K562 (cell line): ENCODE results near the gene CDC45. TPM values are rescaled to one million over a fixed set of nuclear protein-coding genes. Genes with fewer than 3 reads are reported as not detected.
A peak's percentile ranks its signal among the peaks of the same experiment; 100 is the strongest.

Source experiments
- COPS2 ChIP-seq: fragments of 450-650 bp; conservative IDR thresholded peaks from 2 replicates; pipeline ENCODE4 v1.6.1; 2016; ENCODE audit warnings: mild to moderate bottlenecking, moderate library complexity
- DMBX1 ChIP-seq: fragments of 250-450 bp; sonication (Bioruptor Pico); IDR thresholded peaks from 2 replicates; pipeline ENCODE4 v1.8.0; 2022; ENCODE audit warnings: inconsistent platforms, mild to moderate bottlenecking, moderate library complexity, borderline replicate concordance
- ELF2 ChIP-seq: fragments of 250-450 bp; sonication (Bioruptor Pico); IDR thresholded peaks from 2 replicates; pipeline ENCODE4 v1.5.0; 2021; ENCODE audit warnings: mild to moderate bottlenecking
- GABPB2 ChIP-seq: fragments of 250-450 bp; sonication (Bioruptor Pico); conservative IDR thresholded peaks from 2 replicates; pipeline ENCODE4 v1.5.1; 2021; ENCODE audit warnings: mild to moderate bottlenecking
- JUND ChIP-seq, 2 experiments: IDR thresholded peaks; 2 replicates in 1 of 2; 3 replicates in 1 of 2; pipeline ENCODE4 v1.6.1; 2011; ENCODE audit warnings: borderline replicate concordance in 2 of 2, low read depth in 2 of 2, low read length in 2 of 2, improper control_type of control experiment in 1 of 2, missing biosample characterization in 1 of 2, missing genetic modification characterization in 1 of 2, missing genetic modification reagents in 1 of 2
- NCOA2 ChIP-seq, 2 experiments: fragments of 450-650 bp; IDR thresholded peaks; 2 replicates each; pipeline ENCODE4 v1.6.1; 2018; ENCODE audit warnings: mild to moderate bottlenecking in 2 of 2, moderate library complexity in 1 of 2; ENCODE audit not compliant: partially characterized antibody in 2 of 2
- NFE2 ChIP-seq: IDR thresholded peaks from 2 replicates; pipeline ENCODE4 v1.6.1; 2014; ENCODE audit warnings: antibody characterized with exemption, low read depth
- NONO ChIP-seq, 2 experiments: fragments of 200-400 bp in 1 of 2; fragments of 450-650 bp in 1 of 2; formaldehyde crosslinking in 1 of 2; IDR thresholded peaks; 2 replicates each; pipeline ENCODE4 v1.6.1; 2017; ENCODE audit warnings: low read depth in 2 of 2, mild to moderate bottlenecking in 2 of 2, moderate library complexity in 2 of 2, low read length in 1 of 2
- PURB ChIP-seq: sonication (generic); formaldehyde crosslinking; IDR thresholded peaks from 2 replicates; pipeline ENCODE4 v1.9.0; 2021; ENCODE audit warnings: low read depth, mild to moderate bottlenecking, missing genetic modification reagents
- PYGO2 ChIP-seq: fragments of 450-650 bp; IDR thresholded peaks from 2 replicates; pipeline ENCODE4 v1.6.1; 2016; ENCODE audit warnings: mild to moderate bottlenecking, missing genetic modification characterization, moderate library complexity, missing compliant biosample characterization
- RBM15 ChIP-seq: fragments of 200-400 bp; formaldehyde crosslinking; IDR thresholded peaks from 2 replicates; pipeline ENCODE4 v1.6.1; 2018; ENCODE audit warnings: mild to moderate bottlenecking, low read length, moderate library complexity; ENCODE audit not compliant: insufficient read depth
- RNF2 ChIP-seq: sonication (generic); IDR thresholded peaks from 2 replicates; pipeline ENCODE4 v1.6.1; 2016
- TCF3 ChIP-seq: sonication (generic); formaldehyde crosslinking; IDR thresholded peaks from 2 replicates; pipeline ENCODE4 v1.4.0; 2020; ENCODE audit warnings: mild to moderate bottlenecking, missing genetic modification reagents
- ZBTB17 ChIP-seq: fragments of 450-650 bp; formaldehyde crosslinking; IDR thresholded peaks from 2 replicates; pipeline ENCODE4 v1.4.0; 2020; ENCODE audit warnings: mild to moderate bottlenecking
- ZKSCAN3 ChIP-seq: fragments of 250-450 bp; sonication (Bioruptor Pico); IDR thresholded peaks from 2 replicates; pipeline ENCODE4 v1.4.0; 2020
- ZNF133 ChIP-seq: fragments of 250-450 bp; sonication (Bioruptor Pico); IDR thresholded peaks from 2 replicates; pipeline ENCODE4 v1.4.0; 2020; ENCODE audit warnings: mild to moderate bottlenecking
- ZNF184 ChIP-seq: sonication (generic); formaldehyde crosslinking; IDR thresholded peaks from 2 replicates; pipeline ENCODE4 v1.5.0; 2020; ENCODE audit warnings: missing genetic modification reagents
- ZNF507 ChIP-seq: conservative IDR thresholded peaks from 2 replicates; pipeline ENCODE4 v1.6.1; 2017; ENCODE audit warnings: missing genetic modification characterization, missing compliant biosample characterization
- ZNF584 ChIP-seq: fragments of 200-800 bp; sonication (Bioruptor generic); IDR thresholded peaks from 2 replicates; pipeline ENCODE4 v1.6.1; 2016; ENCODE audit warnings: low read depth, mild to moderate bottlenecking, missing genetic modification characterization, missing compliant biosample characterization
- ZNF699 ChIP-seq: fragments of 250-450 bp; sonication (Bioruptor Pico); IDR thresholded peaks from 2 replicates; pipeline ENCODE4 v1.8.0; 2021; ENCODE audit warnings: mild to moderate bottlenecking, moderate library complexity; ENCODE audit not compliant: insufficient replicate concordance
- polyA plus RNA-seq, 8 experiments: library from polyadenylated mRNA; depleted of rRNA in 4 of 8; stranded (reverse) in 5 of 8; unstranded in 3 of 8; fragments of >200 nt; fragmentation: Nextera tagmentation in 2 of 8; fragmentation: Illumina TruSeq in 1 of 8; extraction: Ambion mirVana in 2 of 8; extraction: Trizol in 1 of 8; gene quantifications; 2 replicates each; pipeline versions ENCODE4 v1.2.1 to v1.2.3, GENCODE V29; 2011 to 2014; ENCODE audit warnings: inconsistent platforms in 1 of 8, missing spikeins in 1 of 8
- total RNA-seq, 7 experiments: library from RNA; depleted of rRNA in 6 of 7; stranded (reverse); fragments of >200 nt in 6 of 7; fragmentation: Illumina TruSeq in 2 of 7; extraction: Trizol in 2 of 7; gene quantifications; 2 replicates each; pipeline versions ENCODE4 v1.2.1 to v1.2.3, GENCODE V29; 2011 to 2021; ENCODE audit warnings: low replicate concordance in 1 of 7
- TF ChIP-seq, protein P1 (sequence below): IDR thresholded peaks from 2 replicates; pipeline ENCODE4 v1.6.1; 2011; ENCODE audit not compliant: insufficient read length; ENCODE audit errors: extremely low read depth
- TF ChIP-seq, protein P2 (sequence below): fragments of 450-650 bp; formaldehyde crosslinking; IDR thresholded peaks from 2 replicates; pipeline ENCODE4 v1.4.0; 2020; ENCODE audit warnings: mild to moderate bottlenecking
- TF ChIP-seq, protein P3 (sequence below): sonication (generic); formaldehyde crosslinking; IDR thresholded peaks from 2 replicates; pipeline ENCODE4 v1.8.1; 2023; ENCODE audit warnings: mild to moderate bottlenecking, missing genetic modification reagents
- TF ChIP-seq, protein P4 (sequence below): fragments of 250-450 bp; sonication (Bioruptor Pico); IDR thresholded peaks from 2 replicates; pipeline ENCODE4 v1.8.0; 2022; ENCODE audit warnings: moderate library complexity, mild to moderate bottlenecking, inconsistent platforms

The CDC45 gene
- total and polyA plus RNA-seq, 9 of the 15 experiments (the other 6 are each of a cell fraction or from before 2014, with no cell fraction given): 251 to 580 (median 410) TPM

DNA sequence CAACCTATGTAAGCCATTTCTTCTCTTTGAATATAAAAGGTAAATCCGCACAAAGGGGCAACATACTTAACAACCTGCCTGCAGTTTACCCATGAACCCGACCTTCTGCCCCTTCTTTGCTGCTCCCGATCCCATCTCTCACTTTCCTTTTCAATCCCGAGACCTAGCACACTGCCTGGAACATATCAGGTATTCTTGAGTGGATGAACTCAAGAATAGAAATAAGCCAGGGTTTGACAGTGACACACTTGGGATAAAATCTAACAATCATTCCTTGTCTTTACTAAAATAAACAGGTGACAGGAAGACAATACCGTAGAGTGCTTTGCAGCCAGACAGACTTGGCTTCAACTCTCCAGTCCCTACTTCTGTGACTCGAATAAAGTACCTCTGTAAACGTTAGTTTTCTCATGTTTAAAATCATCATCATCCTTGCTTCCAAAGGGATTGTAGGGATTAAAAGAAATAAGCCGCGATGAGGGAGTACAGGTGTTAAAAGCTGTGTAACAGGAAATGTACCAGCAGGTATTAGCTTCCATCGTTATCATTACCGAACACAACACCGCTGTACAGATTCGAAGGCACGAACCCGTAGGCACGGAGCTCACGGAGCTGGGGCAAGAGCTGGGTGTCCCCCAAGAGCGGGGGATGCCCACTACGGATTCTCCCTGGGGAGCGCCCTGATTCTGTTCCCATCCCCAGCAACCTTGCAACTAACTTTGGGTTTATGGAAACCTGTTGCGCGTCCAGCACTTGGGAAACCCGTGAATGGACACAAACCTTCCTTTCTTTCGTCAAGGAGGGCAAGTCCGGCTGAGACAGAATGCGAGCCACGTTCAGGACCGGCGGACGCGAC, 1.4 kb upstream of the CDC45 start (continued):
- no peak for TF ChIP-seq JUND (IDR thresholded peaks at IDR 0.05; ENCODE audit: borderline replicate concordance, low read depth, low read length)
- no peak for TF ChIP-seq JUND (tag; IDR thresholded peaks at IDR 0.05; ENCODE audit: borderline replicate concordance, low read depth, low read length)
- TF ChIP-seq ZNF133 (CRISPR knock-in tag): no peak
- no peak for TF ChIP-seq RNF2
- no peak for TF ChIP-seq ZNF184 (CRISPR knock-in tag)
- no peak for TF ChIP-seq TCF3 (CRISPR knock-in tag)
- no peak; the same call in 1 of the 2 replicates for TF ChIP-seq GABPB2
- TF ChIP-seq ZNF584 (CRISPR knock-in tag): no peak
- no peak for TF ChIP-seq NFE2
- peak; percentile 36; the same call in 1 of the 2 replicates for TF ChIP-seq ELF2 (CRISPR knock-in tag)
- no peak for TF ChIP-seq DMBX1 (CRISPR knock-in tag)
- TF ChIP-seq NONO (IDR thresholded peaks at IDR 0.05; ENCODE audit: low read depth in 2 of 2, low read length in 1 of 2): no peak
- no peak for TF ChIP-seq PURB (CRISPR knock-in tag)
- TF ChIP-seq ZNF699 (CRISPR knock-in tag): no peak
- TF ChIP-seq, protein P1, sequence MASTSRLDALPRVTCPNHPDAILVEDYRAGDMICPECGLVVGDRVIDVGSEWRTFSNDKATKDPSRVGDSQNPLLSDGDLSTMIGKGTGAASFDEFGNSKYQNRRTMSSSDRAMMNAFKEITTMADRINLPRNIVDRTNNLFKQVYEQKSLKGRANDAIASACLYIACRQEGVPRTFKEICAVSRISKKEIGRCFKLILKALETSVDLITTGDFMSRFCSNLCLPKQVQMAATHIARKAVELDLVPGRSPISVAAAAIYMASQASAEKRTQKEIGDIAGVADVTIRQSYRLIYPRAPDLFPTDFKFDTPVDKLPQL: no peak
- TF ChIP-seq, protein P2, sequence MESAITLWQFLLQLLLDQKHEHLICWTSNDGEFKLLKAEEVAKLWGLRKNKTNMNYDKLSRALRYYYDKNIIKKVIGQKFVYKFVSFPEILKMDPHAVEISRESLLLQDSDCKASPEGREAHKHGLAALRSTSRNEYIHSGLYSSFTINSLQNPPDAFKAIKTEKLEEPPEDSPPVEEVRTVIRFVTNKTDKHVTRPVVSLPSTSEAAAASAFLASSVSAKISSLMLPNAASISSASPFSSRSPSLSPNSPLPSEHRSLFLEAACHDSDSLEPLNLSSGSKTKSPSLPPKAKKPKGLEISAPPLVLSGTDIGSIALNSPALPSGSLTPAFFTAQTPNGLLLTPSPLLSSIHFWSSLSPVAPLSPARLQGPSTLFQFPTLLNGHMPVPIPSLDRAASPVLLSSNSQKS (CRISPR knock-in tag): no peak
- no peak for TF ChIP-seq COPS2
- 0 out of 2 replicates have a peak, but pooled peaks have one; percentile 8 for TF ChIP-seq PYGO2 (tag)
- TF ChIP-seq, protein P3, sequence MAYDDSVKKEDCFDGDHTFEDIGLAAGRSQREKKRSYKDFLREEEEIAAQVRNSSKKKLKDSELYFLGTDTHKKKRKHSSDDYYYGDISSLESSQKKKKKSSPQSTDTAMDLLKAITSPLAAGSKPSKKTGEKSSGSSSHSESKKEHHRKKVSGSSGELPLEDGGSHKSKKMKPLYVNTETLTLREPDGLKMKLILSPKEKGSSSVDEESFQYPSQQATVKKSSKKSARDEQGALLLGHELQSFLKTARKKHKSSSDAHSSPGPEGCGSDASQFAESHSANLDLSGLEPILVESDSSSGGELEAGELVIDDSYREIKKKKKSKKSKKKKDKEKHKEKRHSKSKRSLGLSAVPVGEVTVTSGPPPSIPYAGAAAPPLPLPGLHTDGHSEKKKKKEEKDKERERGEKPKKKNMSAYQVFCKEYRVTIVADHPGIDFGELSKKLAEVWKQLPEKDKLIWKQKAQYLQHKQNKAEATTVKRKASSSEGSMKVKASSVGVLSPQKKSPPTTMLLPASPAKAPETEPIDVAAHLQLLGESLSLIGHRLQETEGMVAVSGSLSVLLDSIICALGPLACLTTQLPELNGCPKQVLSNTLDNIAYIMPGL (CRISPR knock-in tag): peak; percentile 18; the same call in 1 of the 2 replicates
- no peak for TF ChIP-seq NCOA2 (IDR thresholded peaks at IDR 0.05; ENCODE audit: partially characterized antibody in 2 of 2)
- TF ChIP-seq ZKSCAN3: peak; percentile 2; the same call in 1 of the 2 replicates
- TF ChIP-seq, protein P4, sequence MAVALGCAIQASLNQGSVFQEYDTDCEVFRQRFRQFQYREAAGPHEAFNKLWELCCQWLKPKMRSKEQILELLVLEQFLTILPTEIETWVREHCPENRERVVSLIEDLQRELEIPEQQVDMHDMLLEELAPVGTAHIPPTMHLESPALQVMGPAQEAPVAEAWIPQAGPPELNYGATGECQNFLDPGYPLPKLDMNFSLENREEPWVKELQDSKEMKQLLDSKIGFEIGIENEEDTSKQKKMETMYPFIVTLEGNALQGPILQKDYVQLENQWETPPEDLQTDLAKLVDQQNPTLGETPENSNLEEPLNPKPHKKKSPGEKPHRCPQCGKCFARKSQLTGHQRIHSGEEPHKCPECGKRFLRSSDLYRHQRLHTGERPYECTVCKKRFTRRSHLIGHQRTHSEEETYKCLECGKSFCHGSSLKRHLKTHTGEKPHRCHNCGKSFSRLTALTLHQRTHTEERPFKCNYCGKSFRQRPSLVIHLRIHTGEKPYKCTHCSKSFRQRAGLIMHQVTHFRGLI (CRISPR knock-in tag): no peak
- TF ChIP-seq ZNF507 (tag): no peak
- TF ChIP-seq RBM15: no peak
- no peak for TF ChIP-seq ZBTB17 (CRISPR knock-in tag)
